GM23338 (cell line): ENCODE data around the gene GPR162. TPM values are rescaled to one million over a fixed set of nuclear protein-coding genes. Genes with fewer than 3 reads are reported as not detected.
A peak's percentile ranks its signal among the peaks of the same experiment; 100 is the strongest.

ENCODE experiments used
- ATAC-seq: fragments of 200-7000 bp; cut with Tn5 transposase; 3 replicates; pipeline ENCODE4 v1.9.1; 2020
- DNase-seq: peaks from one replicate; pipeline ENCODE4 v3.0.0-alpha.2; 2015; ENCODE audit warnings: low spot score
- H2AFZ ChIP-seq: fragments of 200-600 bp; sonication (generic); 2 replicates; pipeline ENCODE4 v1.8.0; 2016; ENCODE audit warnings: antibody characterized with exemption, mild to moderate bottlenecking, moderate library complexity
- H3F3A ChIP-seq: fragments of 200-600 bp; sonication (generic); replicated peaks from 2 replicates; pipeline ENCODE4 v1.8.0; 2017; ENCODE audit warnings: antibody characterized with exemption, mixed run types, low read depth
- H3K27ac ChIP-seq: fragments of 200-600 bp; sonication (generic); 2 replicates; pipeline ENCODE4 v1.6.1; 2016; ENCODE audit warnings: low read depth
- H3K27me3 ChIP-seq: fragments of 200-600 bp; sonication (generic); 2 replicates; pipeline ENCODE4 v1.8.0; 2016; ENCODE audit warnings: mild to moderate bottlenecking, mixed run types, moderate library complexity; ENCODE audit not compliant: insufficient read depth
- H3K36me3 ChIP-seq: fragments of 200-600 bp; sonication (generic); 2 replicates; pipeline ENCODE4 v1.8.0; 2016; ENCODE audit warnings: mild to moderate bottlenecking; ENCODE audit not compliant: insufficient read depth
- H3K4me1 ChIP-seq: fragments of 200-600 bp; sonication (generic); 2 replicates; pipeline ENCODE4 v1.8.0; 2016; ENCODE audit warnings: mild to moderate bottlenecking, moderate library complexity; ENCODE audit not compliant: insufficient read depth
- H3K4me2 ChIP-seq: fragments of 200-600 bp; sonication (generic); 2 replicates; pipeline ENCODE4 v1.7.1; 2017; ENCODE audit warnings: mixed run types
- H3K4me3 ChIP-seq: fragments of 200-600 bp; sonication (generic); 2 replicates; pipeline ENCODE4 v1.6.1; 2016; ENCODE audit warnings: mixed run types
- H3K79me2 ChIP-seq: fragments of 200-600 bp; sonication (generic); replicated peaks from 2 replicates; pipeline ENCODE4 v1.8.0; 2017; ENCODE audit warnings: mild to moderate bottlenecking; ENCODE audit not compliant: insufficient read depth
- H3K9me2 ChIP-seq: fragments of 200-600 bp; sonication (generic); 2 replicates; pipeline ENCODE4 v1.8.0; 2017; ENCODE audit not compliant: insufficient read depth
- H4K20me1 ChIP-seq: fragments of 200-600 bp; sonication (generic); replicated peaks from 2 replicates; pipeline ENCODE4 v1.8.0; 2017; ENCODE audit warnings: mild to moderate bottlenecking; ENCODE audit not compliant: insufficient read depth
- H3K27ac Mint-ChIP-seq: 2 replicates; pipeline ENCODE4 v1.8.0; 2020; ENCODE audit warnings: inconsistent platforms, mild to moderate bottlenecking, moderate library complexity, mixed read lengths
- H3K27me3 Mint-ChIP-seq: 3 replicates; pipeline ENCODE4 v1.8.0; 2022; ENCODE audit warnings: low read depth, mild to moderate bottlenecking, moderate library complexity, mixed read lengths, inconsistent platforms; ENCODE audit not compliant: insufficient read depth, poor library complexity
- H3K36me3 Mint-ChIP-seq: 3 replicates; pipeline ENCODE4 v1.8.0; 2021; ENCODE audit warnings: low read depth, mild to moderate bottlenecking, inconsistent platforms, moderate library complexity, mixed read lengths
- H3K4me1 Mint-ChIP-seq: 3 replicates; pipeline ENCODE4 v1.8.0; 2020; ENCODE audit warnings: mild to moderate bottlenecking, inconsistent platforms, mixed read lengths
- H3K4me3 Mint-ChIP-seq: 3 replicates; pipeline ENCODE4 v1.8.0; 2021; ENCODE audit warnings: moderate library complexity, mild to moderate bottlenecking, inconsistent platforms, mixed read lengths
- H3K9me3 Mint-ChIP-seq: 3 replicates; pipeline ENCODE4 v1.8.0; 2020; ENCODE audit warnings: moderate library complexity, mild to moderate bottlenecking, inconsistent platforms, mixed read lengths
- EZH2 ChIP-seq: fragments of 200-600 bp; sonication (generic); IDR thresholded peaks from one replicate; pipeline ENCODE4 v1.8.0; 2017; ENCODE audit warnings: antibody characterized with exemption, mild to moderate bottlenecking, low read depth; ENCODE audit not compliant: unreplicated experiment
- JUNB ChIP-seq: IDR thresholded peaks from one replicate; pipeline ENCODE4 v1.6.1; 2016; ENCODE audit warnings: antibody characterized with exemption; ENCODE audit not compliant: unreplicated experiment
- NANOG ChIP-seq: IDR thresholded peaks from 2 replicates; pipeline ENCODE4 v1.6.1; 2016; ENCODE audit warnings: antibody characterized with exemption, borderline replicate concordance
- STAT1 ChIP-seq: IDR thresholded peaks from one replicate; pipeline ENCODE4 v1.6.1; 2016; ENCODE audit warnings: antibody characterized with exemption; ENCODE audit not compliant: unreplicated experiment
- ZNF114 ChIP-seq: fragments of 250-450 bp; sonication (Bioruptor Pico); IDR thresholded peaks from 2 replicates; pipeline ENCODE4 v1.5.0; 2020; ENCODE audit warnings: mild to moderate bottlenecking, moderate library complexity
- polyA plus RNA-seq: library from polyadenylated mRNA; unstranded; fragments of >200 nt; fragmentation: Nextera tagmentation; extraction: Ambion mirVana; gene quantifications from 2 replicates; pipeline ENCODE4 v1.2.1, GENCODE V29; 2016
- total RNA-seq: library from RNA; depleted of rRNA; stranded (reverse); fragments of >200 nt; shearing (Covaris generic); gene quantifications from 2 replicates; pipeline ENCODE4 v1.2.3, GENCODE V29; 2014
- TF ChIP-seq, protein P1 (sequence below): fragments of 250-450 bp; sonication (Bioruptor Pico); IDR thresholded peaks from 2 replicates; pipeline ENCODE4 v1.5.0; 2020; ENCODE audit warnings: mild to moderate bottlenecking, moderate library complexity

Gene GPR162
- total and polyA plus RNA-seq, 2 experiments from 2014 or later: 4.7 to 5.0 TPM

- peaks cover 23% of the 10 kb centered on the region for H3K36me3 Mint-ChIP-seq
- H3K4me2 ChIP-seq: peak overlapping the region; percentile 87
- H3K27ac ChIP-seq: no peak overlapping the region
- H3K9me2 ChIP-seq: no peaks in the 10 kb centered on the region
- H3K4me1 ChIP-seq: peaks cover 31% of the 10 kb centered on the region
- no peak overlapping the region for H3K27ac Mint-ChIP-seq
- H3K79me2 ChIP-seq: no peaks in the 10 kb centered on the region
- H3K4me3 ChIP-seq: peak overlapping the region; percentile 64
- peak overlapping the region; percentile 76; the same call in 1 of the 2 replicates for H2AFZ ChIP-seq
- H3F3A ChIP-seq: peaks cover 23% of the 10 kb centered on the region; the same call in 1 of the 2 replicates
- peaks cover 67% of the 10 kb centered on the region for H3K4me1 Mint-ChIP-seq
- H3K9me3 Mint-ChIP-seq: no peaks in the 10 kb centered on the region; the same call in 2 of the 3 replicates
- peaks cover 72% of the 10 kb centered on the region for H3K27me3 ChIP-seq
- DNase-seq (no peak), ATAC-seq (no peak)
- H3K27me3 Mint-ChIP-seq: peaks cover 58% of the 10 kb centered on the region
- H3K4me3 Mint-ChIP-seq: peak overlapping the region; percentile 54
- no peaks in the 10 kb centered on the region for H3K36me3 ChIP-seq
- peaks cover 4% of the 10 kb centered on the region; the same call in 1 of the 2 replicates for H4K20me1 ChIP-seq
- no peak for TF ChIP-seq EZH2
- TF ChIP-seq JUNB: no peak
- TF ChIP-seq ZNF114 (CRISPR knock-in tag): no peak
- TF ChIP-seq, protein P1, sequence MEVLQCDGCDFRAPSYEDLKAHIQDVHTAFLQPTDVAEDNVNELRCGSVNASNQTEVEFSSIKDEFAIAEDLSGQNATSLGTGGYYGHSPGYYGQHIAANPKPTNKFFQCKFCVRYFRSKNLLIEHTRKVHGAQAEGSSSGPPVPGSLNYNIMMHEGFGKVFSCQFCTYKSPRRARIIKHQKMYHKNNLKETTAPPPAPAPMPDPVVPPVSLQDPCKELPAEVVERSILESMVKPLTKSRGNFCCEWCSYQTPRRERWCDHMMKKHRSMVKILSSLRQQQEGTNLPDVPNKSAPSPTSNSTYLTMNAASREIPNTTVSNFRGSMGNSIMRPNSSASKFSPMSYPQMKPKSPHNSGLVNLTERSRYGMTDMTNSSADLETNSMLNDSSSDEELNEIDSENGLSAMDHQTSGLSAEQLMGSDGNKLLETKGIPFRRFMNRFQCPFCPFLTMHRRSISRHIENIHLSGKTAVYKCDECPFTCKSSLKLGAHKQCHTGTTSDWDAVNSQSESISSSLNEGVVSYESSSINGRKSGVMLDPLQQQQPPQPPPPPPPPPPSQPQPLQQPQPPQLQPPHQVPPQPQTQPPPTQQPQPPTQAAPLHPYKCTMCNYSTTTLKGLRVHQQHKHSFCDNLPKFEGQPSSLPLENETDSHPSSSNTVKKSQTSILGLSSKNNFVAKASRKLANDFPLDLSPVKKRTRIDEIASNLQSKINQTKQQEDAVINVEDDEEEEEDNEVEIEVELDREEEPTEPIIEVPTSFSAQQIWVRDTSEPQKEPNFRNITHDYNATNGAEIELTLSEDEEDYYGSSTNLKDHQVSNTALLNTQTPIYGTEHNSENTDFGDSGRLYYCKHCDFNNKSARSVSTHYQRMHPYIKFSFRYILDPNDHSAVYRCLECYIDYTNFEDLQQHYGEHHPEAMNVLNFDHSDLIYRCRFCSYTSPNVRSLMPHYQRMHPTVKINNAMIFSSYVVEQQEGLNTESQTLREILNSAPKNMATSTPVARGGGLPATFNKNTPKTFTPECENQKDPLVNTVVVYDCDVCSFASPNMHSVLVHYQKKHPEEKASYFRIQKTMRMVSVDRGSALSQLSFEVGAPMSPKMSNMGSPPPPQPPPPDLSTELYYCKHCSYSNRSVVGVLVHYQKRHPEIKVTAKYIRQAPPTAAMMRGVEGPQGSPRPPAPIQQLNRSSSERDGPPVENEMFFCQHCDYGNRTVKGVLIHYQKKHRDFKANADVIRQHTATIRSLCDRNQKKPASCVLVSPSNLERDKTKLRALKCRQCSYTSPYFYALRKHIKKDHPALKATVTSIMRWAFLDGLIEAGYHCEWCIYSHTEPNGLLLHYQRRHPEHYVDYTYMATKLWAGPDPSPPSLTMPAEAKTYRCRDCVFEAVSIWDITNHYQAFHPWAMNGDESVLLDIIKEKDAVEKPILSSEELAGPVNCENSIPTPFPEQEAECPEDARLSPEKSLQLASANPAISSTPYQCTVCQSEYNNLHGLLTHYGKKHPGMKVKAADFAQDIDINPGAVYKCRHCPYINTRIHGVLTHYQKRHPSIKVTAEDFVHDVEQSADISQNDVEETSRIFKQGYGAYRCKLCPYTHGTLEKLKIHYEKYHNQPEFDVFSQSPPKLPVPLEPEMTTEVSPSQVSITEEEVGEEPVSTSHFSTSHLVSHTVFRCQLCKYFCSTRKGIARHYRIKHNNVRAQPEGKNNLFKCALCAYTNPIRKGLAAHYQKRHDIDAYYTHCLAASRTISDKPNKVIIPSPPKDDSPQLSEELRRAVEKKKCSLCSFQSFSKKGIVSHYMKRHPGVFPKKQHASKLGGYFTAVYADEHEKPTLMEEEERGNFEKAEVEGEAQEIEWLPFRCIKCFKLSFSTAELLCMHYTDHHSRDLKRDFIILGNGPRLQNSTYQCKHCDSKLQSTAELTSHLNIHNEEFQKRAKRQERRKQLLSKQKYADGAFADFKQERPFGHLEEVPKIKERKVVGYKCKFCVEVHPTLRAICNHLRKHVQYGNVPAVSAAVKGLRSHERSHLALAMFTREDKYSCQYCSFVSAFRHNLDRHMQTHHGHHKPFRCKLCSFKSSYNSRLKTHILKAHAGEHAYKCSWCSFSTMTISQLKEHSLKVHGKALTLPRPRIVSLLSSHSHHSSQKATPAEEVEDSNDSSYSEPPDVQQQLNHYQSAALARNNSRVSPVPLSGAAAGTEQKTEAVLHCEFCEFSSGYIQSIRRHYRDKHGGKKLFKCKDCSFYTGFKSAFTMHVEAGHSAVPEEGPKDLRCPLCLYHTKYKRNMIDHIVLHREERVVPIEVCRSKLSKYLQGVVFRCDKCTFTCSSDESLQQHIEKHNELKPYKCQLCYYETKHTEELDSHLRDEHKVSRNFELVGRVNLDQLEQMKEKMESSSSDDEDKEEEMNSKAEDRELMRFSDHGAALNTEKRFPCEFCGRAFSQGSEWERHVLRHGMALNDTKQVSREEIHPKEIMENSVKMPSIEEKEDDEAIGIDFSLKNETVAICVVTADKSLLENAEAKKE (CRISPR knock-in tag): no peak
- no peak for TF ChIP-seq STAT1
- TF ChIP-seq NANOG: no peak
These were observed 47.0 kb upstream of the GPR162 start for GRCh38 chr12:6774499-6775062.
